DND-41 (cell line): Measurements from ENCODE around the gene SLC28A3.

ENCODE experiments used
- EZH2 ChIP-seq: IDR thresholded peaks from 3 replicates; pipeline ENCODE4 v1.6.1; 2012; ENCODE audit warnings: borderline replicate concordance, low read depth, mild to moderate bottlenecking, moderate library complexity, low read length, inconsistent platforms; ENCODE audit not compliant: severe bottlenecking
- TF ChIP-seq, protein P1 (sequence below): IDR thresholded peaks from 2 replicates; pipeline ENCODE4 v1.5.1; 2012; ENCODE audit warnings: borderline replicate concordance, low read length, moderate library complexity, mild to moderate bottlenecking; ENCODE audit not compliant: poor library complexity, severe bottlenecking; ENCODE audit errors: extremely low read depth

DNA sequence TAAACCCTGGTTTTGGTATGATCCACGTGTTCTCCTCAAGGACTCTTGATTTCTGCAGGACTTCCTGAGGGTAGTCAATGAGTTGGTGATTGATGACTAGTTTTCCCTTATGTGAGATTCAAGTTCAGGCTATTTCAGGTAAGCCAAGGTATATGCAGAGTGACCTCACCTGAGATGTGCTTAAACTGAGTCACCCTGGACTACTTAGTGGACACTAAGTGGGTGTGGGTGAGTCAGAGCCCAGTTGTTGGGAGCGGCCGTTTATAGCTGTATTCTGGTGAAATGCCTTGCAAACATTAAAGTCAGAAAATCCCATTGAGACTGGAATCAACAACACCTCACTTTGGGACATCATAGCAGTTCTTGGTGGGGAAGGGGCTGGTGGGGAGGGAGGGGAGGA lies 62.9 kb downstream of the SLC28A3 start:
- no peak for TF ChIP-seq EZH2
- TF ChIP-seq, protein P1, sequence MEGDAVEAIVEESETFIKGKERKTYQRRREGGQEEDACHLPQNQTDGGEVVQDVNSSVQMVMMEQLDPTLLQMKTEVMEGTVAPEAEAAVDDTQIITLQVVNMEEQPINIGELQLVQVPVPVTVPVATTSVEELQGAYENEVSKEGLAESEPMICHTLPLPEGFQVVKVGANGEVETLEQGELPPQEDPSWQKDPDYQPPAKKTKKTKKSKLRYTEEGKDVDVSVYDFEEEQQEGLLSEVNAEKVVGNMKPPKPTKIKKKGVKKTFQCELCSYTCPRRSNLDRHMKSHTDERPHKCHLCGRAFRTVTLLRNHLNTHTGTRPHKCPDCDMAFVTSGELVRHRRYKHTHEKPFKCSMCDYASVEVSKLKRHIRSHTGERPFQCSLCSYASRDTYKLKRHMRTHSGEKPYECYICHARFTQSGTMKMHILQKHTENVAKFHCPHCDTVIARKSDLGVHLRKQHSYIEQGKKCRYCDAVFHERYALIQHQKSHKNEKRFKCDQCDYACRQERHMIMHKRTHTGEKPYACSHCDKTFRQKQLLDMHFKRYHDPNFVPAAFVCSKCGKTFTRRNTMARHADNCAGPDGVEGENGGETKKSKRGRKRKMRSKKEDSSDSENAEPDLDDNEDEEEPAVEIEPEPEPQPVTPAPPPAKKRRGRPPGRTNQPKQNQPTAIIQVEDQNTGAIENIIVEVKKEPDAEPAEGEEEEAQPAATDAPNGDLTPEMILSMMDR, result no peak
